GOT3 (cell line): ENCODE measurements around the gene TDRD7.

Experiments used
- DNase-seq: peaks from one replicate; lab custom pipeline; 2025; ENCODE audit warnings: mixed read lengths; lab: John Stamatoyannopoulos, UW

The TDRD7 gene, protein sequence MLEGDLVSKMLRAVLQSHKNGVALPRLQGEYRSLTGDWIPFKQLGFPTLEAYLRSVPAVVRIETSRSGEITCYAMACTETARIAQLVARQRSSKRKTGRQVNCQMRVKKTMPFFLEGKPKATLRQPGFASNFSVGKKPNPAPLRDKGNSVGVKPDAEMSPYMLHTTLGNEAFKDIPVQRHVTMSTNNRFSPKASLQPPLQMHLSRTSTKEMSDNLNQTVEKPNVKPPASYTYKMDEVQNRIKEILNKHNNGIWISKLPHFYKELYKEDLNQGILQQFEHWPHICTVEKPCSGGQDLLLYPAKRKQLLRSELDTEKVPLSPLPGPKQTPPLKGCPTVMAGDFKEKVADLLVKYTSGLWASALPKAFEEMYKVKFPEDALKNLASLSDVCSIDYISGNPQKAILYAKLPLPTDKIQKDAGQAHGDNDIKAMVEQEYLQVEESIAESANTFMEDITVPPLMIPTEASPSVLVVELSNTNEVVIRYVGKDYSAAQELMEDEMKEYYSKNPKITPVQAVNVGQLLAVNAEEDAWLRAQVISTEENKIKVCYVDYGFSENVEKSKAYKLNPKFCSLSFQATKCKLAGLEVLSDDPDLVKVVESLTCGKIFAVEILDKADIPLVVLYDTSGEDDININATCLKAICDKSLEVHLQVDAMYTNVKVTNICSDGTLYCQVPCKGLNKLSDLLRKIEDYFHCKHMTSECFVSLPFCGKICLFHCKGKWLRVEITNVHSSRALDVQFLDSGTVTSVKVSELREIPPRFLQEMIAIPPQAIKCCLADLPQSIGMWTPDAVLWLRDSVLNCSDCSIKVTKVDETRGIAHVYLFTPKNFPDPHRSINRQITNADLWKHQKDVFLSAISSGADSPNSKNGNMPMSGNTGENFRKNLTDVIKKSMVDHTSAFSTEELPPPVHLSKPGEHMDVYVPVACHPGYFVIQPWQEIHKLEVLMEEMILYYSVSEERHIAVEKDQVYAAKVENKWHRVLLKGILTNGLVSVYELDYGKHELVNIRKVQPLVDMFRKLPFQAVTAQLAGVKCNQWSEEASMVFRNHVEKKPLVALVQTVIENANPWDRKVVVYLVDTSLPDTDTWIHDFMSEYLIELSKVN

DNA sequence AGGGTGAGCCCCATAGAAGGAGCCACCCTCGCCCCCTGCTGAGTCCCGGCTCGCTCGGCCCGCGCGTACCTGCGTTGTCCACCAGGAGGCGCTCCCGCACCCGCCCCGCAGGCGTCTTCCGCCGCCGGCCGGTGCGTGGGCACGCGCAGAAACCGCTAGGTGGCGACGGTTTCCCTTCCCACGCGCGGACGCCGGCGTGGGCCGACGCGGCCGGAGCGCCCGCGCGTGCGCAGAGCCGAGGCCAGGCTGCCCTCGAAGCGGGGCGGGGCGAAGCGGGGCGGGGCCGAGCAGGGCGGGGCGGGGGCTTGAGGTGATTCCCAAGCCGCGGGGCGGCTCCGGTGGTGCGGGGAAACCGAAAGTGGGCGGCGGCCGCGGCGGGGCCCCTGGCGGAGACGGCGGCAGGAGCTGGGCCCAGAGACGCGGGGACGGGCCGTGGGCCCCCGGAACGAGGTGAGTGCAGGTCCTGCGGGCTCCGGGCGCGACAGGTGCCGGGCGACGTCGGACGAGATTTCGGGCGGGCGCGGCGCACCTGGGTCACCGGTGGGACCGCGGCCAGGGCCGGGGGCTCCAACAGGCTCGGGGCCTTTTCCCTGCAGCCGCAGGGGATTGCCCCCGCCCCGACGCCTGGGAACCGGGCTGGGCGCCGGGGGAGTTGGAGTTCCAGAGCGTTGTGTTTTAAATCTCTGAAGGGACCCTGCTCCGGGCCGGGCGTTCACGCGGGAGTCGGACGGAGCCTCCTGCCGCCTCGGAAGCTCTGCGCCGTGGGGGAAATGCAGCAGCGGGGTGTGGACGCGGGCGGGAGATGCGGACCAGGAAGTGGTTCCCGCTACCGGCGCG lies at the start of gene TDRD7:
TSS of gene TDRD7 (plus strand) at position 308 of the 837 bp plus-strand sequence. CDS start 16,370 bp downstream, outside the sequence.
- peak; percentile 26 for DNase-seq

GRCh38 chr9:97362777-97363545 lies 48.9 kb upstream of the TDRD7 start:
- DNase-seq, result no peak

DNA sequence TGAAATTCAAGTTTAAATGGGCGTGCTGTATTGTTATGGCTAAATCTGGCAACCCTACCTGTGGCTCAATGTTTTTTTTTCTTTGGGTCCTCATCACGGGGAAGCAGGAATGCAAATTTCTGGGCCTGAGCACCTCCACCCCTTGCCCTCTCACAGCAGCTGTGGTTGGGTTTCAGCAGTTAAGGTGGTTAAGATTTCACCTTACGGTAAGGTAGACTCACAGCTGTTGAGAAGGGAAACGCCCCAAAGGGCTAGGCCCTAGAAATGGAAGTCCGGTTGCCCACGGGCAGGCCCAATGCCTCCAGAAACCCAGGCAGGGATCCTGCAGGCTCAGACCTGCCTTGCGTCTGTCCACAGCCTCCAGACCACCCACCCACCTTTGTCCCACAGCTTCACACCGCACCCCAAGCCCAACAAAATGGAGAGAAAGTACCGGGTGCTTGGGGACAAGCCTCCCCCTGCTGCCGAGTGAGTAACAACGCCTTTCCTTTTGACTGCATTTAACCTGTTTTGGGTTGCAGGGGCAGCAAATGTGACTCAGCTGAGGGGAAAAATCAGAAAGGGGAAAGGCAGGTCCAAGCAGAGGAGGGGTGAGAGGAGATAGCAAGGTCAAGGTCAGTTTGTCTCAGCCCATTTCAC lies 48.1 kb upstream of the TDRD7 start:
- DNase-seq, result no peak

GRCh38 chr9:97364769-97365490 lies 47.0 kb upstream of the TDRD7 start:
- DNase-seq, result no peak

DNA sequence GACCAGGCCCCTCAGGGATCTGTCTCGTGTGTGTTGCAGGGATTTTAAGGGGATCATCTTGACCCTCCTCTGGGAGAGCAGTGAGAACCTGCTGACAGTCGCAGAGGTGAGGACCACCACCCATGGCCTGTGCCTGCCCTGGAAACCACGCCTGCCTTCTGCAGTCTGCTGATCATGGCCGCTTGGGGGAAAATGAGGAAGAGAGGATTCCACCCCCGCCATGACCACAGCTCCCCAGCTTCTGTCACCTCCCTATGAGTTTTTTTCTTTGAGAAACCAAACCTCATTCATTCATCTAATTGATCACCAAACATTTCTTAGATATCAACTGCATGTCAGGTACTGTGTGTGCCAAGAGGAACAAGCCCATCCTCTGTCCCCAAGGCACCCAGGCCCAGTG lies 46.3 kb upstream of the TDRD7 start:
- DNase-seq, result no peak

DNA sequence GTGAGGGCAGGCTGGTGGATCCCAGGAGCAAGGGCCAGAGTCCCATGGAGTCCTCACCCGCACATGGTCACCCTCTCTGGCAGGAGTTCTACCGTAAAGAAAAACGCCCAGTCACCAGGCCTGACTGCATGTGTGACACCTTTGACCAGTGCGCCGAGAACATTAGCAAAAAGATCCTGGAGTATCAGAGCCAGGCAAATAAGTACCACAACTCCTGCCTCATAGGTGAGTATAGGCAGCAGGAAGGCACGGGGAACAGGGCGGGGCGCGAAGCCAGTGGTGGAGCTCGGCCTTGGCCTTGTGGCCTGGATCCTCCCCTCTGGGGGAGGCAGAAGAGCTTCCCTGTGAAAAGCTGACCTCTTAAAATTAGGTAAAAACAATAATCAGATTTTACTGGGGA lies 45.4 kb upstream of the TDRD7 start:
- DNase-seq, result no peak

DNA sequence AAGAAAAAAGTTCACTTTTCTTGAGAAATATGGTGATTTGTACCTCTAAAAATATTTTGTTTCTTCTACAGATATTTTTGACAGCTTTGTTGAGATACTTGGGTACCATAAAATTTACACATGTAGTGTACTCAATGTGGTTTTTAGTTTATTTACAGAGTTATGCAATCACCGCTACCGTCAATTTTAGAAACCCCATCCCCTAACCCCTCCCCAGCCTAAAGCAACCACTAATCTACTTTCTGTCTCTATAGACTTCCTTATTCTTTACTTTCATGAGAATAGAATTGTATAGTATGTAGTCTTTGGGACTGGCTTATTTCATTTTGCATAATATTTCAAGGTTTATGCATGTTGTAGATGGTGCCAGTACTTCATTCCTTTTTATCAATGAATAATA lies 45.0 kb upstream of the TDRD7 start:
- no peak for DNase-seq

- DNase-seq, result no peak
Observed at GRCh38 chr9:97367729-97368128, 44.2 kb upstream of the TDRD7 start.

DNA sequence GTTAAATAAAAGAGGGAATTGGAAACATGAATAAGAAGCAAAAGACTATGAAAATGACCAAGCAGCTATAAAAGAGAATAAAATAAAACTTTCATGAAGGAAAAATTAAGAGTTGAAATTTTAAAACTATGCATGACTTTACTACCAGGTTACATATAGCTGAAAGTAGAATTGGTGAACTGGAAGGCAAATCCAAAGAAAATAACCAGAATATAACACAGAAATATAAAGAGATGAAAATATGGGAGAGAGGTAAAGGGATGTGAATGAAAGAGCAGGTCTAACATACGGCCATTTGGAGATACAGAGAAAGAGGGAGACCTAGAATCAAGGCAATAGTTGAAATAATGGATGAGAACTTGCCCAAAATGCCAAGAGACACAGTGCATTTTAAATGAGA lies 42.9 kb upstream of the TDRD7 start:
- DNase-seq, result no peak

GRCh38 chr9:97372580-97372979 lies 39.3 kb upstream of the TDRD7 start:
- no peak for DNase-seq

DNA sequence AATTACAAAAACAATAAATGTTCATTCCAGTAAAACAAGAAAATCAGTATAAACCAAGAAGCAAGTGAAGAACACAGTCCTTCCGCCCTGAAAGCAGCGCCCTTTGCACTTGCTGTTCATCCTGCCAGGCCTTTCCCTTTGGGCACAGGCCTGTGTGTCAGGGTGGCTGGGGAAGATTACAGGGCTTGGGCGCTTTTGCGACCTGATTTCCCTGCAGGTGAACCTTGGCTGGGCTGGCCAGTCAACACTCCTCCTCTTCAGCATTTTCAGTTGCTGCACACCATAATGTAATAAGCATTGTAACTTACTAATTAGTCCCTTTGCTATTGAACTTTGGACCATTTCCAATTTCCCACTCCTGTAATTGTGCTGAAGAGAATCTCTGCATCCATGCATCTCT lies 38.6 kb upstream of the TDRD7 start:
- DNase-seq, result no peak

GRCh38 chr9:97374811-97375210 lies 37.1 kb upstream of the TDRD7 start:
- DNase-seq, result no peak

GRCh38 chr9:97376902-97377301 lies 35.0 kb upstream of the TDRD7 start:
- DNase-seq, result no peak

DNA sequence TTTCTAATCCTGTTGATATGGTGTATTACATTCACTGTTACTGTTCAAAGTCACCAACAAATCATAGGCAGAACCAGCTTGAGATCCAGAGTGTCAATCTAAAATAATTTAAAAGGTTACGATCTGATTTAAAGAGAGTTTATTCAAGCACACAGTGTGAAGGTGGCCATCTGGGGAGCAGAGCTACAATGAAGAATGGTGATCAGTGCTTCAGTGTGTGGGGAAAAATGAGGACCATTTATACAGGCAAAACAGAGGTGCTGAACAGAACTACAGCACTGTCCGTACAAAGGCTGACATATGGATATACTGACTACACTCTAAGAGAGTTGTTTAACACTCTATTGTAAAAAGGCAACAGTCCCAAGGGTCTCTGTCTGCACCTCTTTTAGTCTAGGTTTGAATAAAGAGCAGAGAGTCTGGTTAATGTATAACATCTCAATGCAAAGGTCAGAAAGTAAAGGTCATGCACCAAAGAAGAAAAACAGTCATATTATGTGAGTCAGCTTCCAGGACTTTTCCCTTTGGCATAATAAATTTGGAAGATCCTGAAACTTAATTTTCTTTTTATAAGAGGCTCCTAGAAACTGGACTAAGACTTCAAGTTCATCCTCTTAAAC lies 29.7 kb upstream of the TDRD7 start:
- no peak for DNase-seq

- no peak for DNase-seq
Observed at GRCh38 chr9:97384406-97385262, 27.3 kb upstream of the TDRD7 start.

DNA sequence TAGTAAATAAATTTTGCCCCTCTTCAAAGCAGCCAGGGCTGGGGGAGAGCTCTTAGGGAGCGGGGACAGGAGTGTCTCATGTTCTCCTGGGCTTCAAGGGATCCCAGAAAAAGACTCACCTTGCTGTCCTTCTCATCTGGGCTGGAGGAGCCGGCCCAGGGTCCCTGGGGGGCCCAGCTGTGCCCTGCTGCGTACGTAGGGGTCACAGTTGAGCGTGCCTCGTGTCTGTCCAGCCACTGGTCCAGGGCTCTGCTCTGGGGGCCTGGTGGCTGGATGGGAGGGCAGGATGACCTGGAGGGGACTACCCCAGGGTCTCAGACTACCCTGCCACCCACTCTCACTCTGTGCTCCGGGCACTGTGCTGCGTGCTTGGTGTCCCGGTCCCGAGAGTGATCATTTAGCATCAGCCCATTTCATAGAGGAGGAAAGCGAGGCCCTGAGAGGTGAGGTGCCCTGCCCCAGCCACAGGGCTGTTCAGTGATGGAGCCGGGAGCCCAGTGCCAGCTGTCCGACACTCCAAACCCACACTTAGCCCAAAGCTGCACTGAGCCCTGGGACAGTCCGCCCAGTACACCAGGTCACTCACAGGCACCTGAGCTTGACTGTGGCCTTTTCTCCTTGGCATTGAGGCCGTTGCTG lies 26.2 kb upstream of the TDRD7 start:
- DNase-seq, result no peak

DNA sequence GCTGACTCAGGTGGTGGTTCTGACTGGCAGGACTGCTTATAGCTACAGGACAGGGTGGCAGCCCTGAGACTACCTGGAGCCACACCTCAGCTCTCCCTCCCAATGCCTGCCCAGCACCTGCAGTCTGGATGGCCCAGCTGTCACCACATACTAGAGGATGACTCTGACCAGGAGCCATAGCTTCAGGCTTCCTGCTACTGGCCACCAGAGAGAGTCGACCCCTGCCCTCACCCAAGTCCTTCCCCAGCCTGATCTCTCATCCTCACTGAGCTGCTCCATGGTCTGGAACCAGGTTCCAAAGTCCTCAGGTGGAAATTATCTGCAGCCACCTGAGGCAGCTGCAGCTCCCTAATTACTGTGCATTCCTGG lies 25.6 kb upstream of the TDRD7 start:
- no peak for DNase-seq
